ENCODE data around the gene TTC39A. TPM values are rescaled to one million over a fixed set of nuclear protein-coding genes. Genes with fewer than 3 reads are reported as not detected.

The TTC39A gene
- total and polyA plus RNA-seq, 2 donors (not counting 1 experiment from before 2014, with no cell fraction given) = 0.28 to 1.5 TPM

- H4K20me1 ChIP-seq (ENCODE audit: control insufficient read depth, extremely low read depth, insufficient read depth, low read length) = no peaks in the 10 kb centered on the region
- H3K4me3 ChIP-seq (replicated peaks in 1 of 4; ENCODE audit: control extremely low read depth in 1 of 4, insufficient read depth in 1 of 4, low read depth in 3 of 4, low read length in 4 of 4) = no peak overlapping the region
- H3K27me3 ChIP-seq (ENCODE audit: control insufficient read depth, insufficient read depth, low read length) = no peaks in the 10 kb centered on the region
- H3K9ac ChIP-seq (ENCODE audit: insufficient read depth, low read length) = no peak overlapping the region
- H3K36me3 ChIP-seq (ENCODE audit: control insufficient read depth, insufficient read depth, low read length) = no peaks in the 10 kb centered on the region
- no peak overlapping the region for H2AFZ ChIP-seq (ENCODE audit: low read length)
- H3K4me1 ChIP-seq (ENCODE audit: control insufficient read depth, extremely low read depth, insufficient read depth, low read length) = peaks cover 6% of the 10 kb centered on the region
- no peak overlapping the region for H3K4me2 ChIP-seq (ENCODE audit: extremely low read depth, insufficient read depth, low read length)
- H3K9me3 ChIP-seq (ENCODE audit: control insufficient read depth, insufficient read depth, low read depth, low read length) = no peaks in the 10 kb centered on the region
- no peaks in the 10 kb centered on the region for H3K79me2 ChIP-seq (ENCODE audit: control insufficient read depth, insufficient read depth, low read length)
- DNase-seq (ENCODE audit: low read depth in 2 of 2) = no peak
- no peak overlapping the region for H3K27ac ChIP-seq (ENCODE audit: insufficient read depth, low read length)
- TF ChIP-seq CTCF (conservative IDR thresholded peaks at IDR 0.05 in 1 of 2, IDR thresholded peaks at IDR 0.05 in 1 of 2; ENCODE audit: low read depth in 1 of 2, low read length in 2 of 2) = no peak
- no peak for TF ChIP-seq EZH2 (IDR thresholded peaks at IDR 0.05; ENCODE audit: low read length, missing control alignments)
These were observed 21.1 kb downstream of the TTC39A start for GRCh38 chr1:51309291-51309690.

- Histone ChIP-seq H3K4me2 (ENCODE audit: extremely low read depth, insufficient read depth, low read length) (no peak overlapping the region), H3K27me3 (ENCODE audit: control insufficient read depth, insufficient read depth, low read length) (no peaks in the 10 kb centered on the region), H3K4me3 (replicated peaks in 1 of 4; ENCODE audit: control extremely low read depth in 1 of 4, insufficient read depth in 1 of 4, low read depth in 3 of 4, low read length in 4 of 4) (no peak overlapping the region), H3K9ac (ENCODE audit: insufficient read depth, low read length) (no peak overlapping the region), H3K4me1 (ENCODE audit: control insufficient read depth, extremely low read depth, insufficient read depth, low read length) (no peaks in the 10 kb centered on the region), H3K9me3 (ENCODE audit: control insufficient read depth, insufficient read depth, low read depth, low read length) (no peaks in the 10 kb centered on the region), H3K36me3 (ENCODE audit: control insufficient read depth, insufficient read depth, low read length) (no peaks in the 10 kb centered on the region), H3K27ac (ENCODE audit: insufficient read depth, low read length) (no peak overlapping the region), H4K20me1 (ENCODE audit: control insufficient read depth, extremely low read depth, insufficient read depth, low read length) (no peaks in the 10 kb centered on the region), H3K79me2 (ENCODE audit: control insufficient read depth, insufficient read depth, low read length) (no peaks in the 10 kb centered on the region), H2AFZ (ENCODE audit: low read length) (no peak overlapping the region)
- DNase-seq (ENCODE audit: low read depth in 2 of 2) = no peak
- TF ChIP-seq CTCF (conservative IDR thresholded peaks at IDR 0.05 in 1 of 2, IDR thresholded peaks at IDR 0.05 in 1 of 2; ENCODE audit: low read depth in 1 of 2, low read length in 2 of 2) (no peak), EZH2 (IDR thresholded peaks at IDR 0.05; ENCODE audit: low read length, missing control alignments) (no peak)
These were observed 21.7 kb downstream of the TTC39A start for GRCh38 chr1:51308636-51309035.

GRCh38 chr1:51306950-51307349 lies 23.4 kb downstream of the TTC39A start:
- no peaks in the 10 kb centered on the region for H3K36me3 ChIP-seq (ENCODE audit: control insufficient read depth, insufficient read depth, low read length)
- H3K27me3 ChIP-seq (ENCODE audit: control insufficient read depth, insufficient read depth, low read length) = no peaks in the 10 kb centered on the region
- DNase-seq (ENCODE audit: low read depth in 2 of 2) = no peak
- no peaks in the 10 kb centered on the region for H3K79me2 ChIP-seq (ENCODE audit: control insufficient read depth, insufficient read depth, low read length)
- H3K9ac ChIP-seq (ENCODE audit: insufficient read depth, low read length) = no peak overlapping the region
- no peak overlapping the region for H3K4me2 ChIP-seq (ENCODE audit: extremely low read depth, insufficient read depth, low read length)
- H3K4me3 ChIP-seq (replicated peaks in 1 of 4; ENCODE audit: control extremely low read depth in 1 of 4, insufficient read depth in 1 of 4, low read depth in 3 of 4, low read length in 4 of 4) = no peak overlapping the region
- no peaks in the 10 kb centered on the region for H3K4me1 ChIP-seq (ENCODE audit: control insufficient read depth, extremely low read depth, insufficient read depth, low read length)
- H3K9me3 ChIP-seq (ENCODE audit: control insufficient read depth, insufficient read depth, low read depth, low read length) = no peaks in the 10 kb centered on the region
- no peaks in the 10 kb centered on the region for H4K20me1 ChIP-seq (ENCODE audit: control insufficient read depth, extremely low read depth, insufficient read depth, low read length)
- H2AFZ ChIP-seq (ENCODE audit: low read length) = no peak overlapping the region
- H3K27ac ChIP-seq (ENCODE audit: insufficient read depth, low read length) = no peak overlapping the region
- TF ChIP-seq EZH2 (IDR thresholded peaks at IDR 0.05; ENCODE audit: low read length, missing control alignments) (no peak), CTCF (conservative IDR thresholded peaks at IDR 0.05 in 1 of 2, IDR thresholded peaks at IDR 0.05 in 1 of 2; ENCODE audit: low read depth in 1 of 2, low read length in 2 of 2) (no peak)
